HS-5 (cell line): ENCODE results near the gene CEP72.
"Not testable (repeated sequence)": the region's sequence is repeated elsewhere in the genome, so short reads cannot be mapped to it uniquely, and the experiment has no call there.

Source experiments
- DNase-seq: peaks from one replicate; pipeline ENCODE4 v3.0.0-alpha.2; 2012; ENCODE audit warnings: low read depth

The CEP72 gene

GRCh38 chr5:617896-618295 is 5.8 kb downstream of the CEP72 start:
- DNase-seq, result no peak

GRCh38 chr5:618450-618849 is 6.3 kb downstream of the CEP72 start:
- DNase-seq, result no peak

DNA sequence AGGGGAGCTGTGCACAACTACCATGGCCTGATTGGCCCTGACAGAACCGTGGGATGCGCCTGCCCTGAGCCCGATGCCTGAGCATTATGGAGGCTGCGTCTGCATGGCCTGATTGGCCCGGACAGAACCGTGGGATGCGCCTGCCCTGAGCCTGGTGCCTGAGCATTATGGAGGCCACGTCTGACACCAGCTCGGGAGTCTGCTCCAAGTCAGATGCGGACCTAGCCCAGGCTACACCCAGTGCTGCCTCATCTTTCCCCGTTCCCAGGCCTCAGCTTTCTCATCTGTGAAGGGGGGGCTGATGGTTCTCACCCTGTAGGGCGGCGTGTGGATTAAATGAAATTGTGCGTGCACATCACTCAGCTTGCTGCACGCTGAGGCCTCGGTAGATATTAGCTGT is 7.3 kb downstream of the CEP72 start:
- no peak for DNase-seq

- no peak for DNase-seq
These were observed 8.0 kb downstream of the CEP72 start for GRCh38 chr5:620152-620551.

- DNase-seq, result no peak
These were observed 8.5 kb downstream of the CEP72 start for GRCh38 chr5:620586-621180.

- no peak for DNase-seq
These were observed 9.2 kb downstream of the CEP72 start for GRCh38 chr5:621341-621761.

- no peak for DNase-seq
These were observed 10.2 kb downstream of the CEP72 start for GRCh38 chr5:622359-622758.

- no peak for DNase-seq
These were observed 10.9 kb downstream of the CEP72 start for GRCh38 chr5:622946-623522.

GRCh38 chr5:623531-623930 is 11.4 kb downstream of the CEP72 start:
- DNase-seq, result no peak

DNA sequence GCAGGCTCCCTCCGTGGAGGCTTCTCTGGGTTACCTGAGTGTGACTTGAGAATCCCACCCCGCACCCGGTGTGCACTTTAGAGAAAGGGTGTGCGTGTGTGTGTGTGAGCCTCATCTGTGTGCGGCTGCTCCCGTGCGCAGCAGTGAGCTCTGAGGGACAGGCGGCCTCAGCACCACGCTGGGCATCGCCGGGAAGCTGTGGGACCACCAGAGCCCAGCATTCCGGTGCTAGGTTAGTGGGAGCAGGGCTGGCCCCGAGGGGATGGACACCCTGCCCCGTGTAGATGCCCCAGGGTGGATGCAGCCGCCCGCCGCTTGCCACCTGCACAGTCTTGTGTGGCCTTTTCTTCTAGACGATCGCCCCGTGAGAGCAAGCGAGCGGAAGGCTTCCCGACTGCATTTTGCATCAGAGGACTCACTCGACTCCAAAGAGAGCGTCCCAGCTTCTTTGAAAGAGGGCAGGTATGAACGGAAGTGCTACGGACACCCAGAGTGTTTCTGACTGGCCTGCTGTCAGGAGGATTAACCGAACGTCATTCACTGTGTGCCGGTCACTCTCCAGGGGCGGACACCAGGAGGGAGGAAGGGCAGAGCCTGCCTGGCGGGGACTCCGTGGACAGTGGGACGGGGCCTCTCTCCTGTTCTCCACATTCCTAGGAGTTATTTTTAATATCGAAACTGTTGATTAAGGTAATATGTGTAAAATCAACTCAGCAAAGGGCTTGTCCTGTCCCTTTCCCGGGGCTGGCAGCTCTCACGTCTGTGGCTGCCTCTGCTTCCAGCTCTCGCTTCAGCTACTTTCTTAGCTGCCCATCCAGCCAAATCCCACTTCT is 12.2 kb downstream of the CEP72 start:
- DNase-seq, result no peak

GRCh38 chr5:624951-625230 is 12.8 kb downstream of the CEP72 start:
- no peak for DNase-seq

- no peak for DNase-seq
These were observed 13.4 kb downstream of the CEP72 start for GRCh38 chr5:625516-625915.

DNA sequence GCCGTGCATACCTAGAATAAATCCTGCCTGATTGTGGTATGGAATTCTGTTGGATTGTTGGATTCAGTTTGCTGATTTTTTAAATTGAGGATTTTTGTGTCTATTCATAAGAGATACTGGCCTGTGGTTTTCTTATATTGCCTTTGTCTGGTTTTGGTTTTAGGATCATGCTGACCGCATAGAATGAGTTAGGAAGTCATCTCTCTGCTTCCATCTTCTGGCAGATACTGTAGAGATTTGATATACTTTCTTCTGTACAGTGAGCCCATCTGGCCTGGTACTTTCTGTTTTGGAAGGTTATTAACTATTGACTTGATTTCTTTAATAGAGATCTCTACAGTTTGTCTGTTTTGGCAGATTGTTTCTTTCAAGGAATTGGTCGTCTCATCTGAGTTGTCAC is 14.7 kb downstream of the CEP72 start:
- DNase-seq, result no peak

GRCh38 chr5:627840-628239 is 15.7 kb downstream of the CEP72 start:
- DNase-seq, result no peak

DNA sequence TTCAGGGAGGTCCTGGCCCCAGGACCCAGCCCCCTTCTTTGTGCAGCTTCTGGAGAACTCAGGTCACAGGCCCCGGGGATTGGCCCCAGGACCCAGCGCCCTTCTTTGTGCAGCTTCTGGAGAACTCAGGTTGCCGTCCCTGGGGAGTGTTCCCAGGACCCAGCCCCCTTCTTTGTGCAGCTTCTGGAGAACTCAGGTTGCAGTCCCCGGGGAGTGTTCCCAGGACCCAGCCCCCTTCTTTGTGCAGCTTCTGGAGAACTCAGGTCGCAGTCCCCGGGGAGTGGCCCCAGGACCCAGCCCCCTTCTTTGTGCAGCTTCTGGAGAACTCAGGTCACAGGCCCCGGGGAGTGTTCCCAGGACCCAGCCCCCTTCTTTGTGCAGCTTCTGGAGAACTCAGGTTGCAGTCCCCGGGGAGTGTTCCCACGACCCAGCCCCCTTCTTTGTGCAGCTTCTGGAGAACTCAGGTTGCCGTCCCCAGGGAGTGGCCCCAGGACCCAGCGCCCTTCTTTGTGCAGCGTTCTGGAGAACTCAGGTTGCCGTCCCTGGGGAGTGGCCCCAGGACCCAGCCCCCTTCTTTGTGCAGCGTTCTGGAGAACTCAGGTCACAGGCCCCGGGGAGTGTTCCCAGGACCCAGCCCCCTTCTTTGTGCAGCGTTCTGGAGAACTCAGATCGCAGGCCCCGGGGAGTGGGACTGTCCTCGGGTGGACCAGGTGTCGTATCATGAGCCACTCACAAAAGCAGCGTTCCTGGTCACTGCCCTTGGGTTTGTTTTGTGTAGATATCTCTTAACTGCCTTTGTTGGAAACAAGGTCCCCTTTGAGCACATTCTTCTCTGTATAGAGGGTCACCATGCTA is 16.4 kb downstream of the CEP72 start:
- DNase-seq, result not testable (repeated sequence)

GRCh38 chr5:633501-633955 is 21.4 kb downstream of the CEP72 start:
- no peak for DNase-seq

- no peak for DNase-seq
These were observed 22.1 kb downstream of the CEP72 start for GRCh38 chr5:634191-634590.

DNA sequence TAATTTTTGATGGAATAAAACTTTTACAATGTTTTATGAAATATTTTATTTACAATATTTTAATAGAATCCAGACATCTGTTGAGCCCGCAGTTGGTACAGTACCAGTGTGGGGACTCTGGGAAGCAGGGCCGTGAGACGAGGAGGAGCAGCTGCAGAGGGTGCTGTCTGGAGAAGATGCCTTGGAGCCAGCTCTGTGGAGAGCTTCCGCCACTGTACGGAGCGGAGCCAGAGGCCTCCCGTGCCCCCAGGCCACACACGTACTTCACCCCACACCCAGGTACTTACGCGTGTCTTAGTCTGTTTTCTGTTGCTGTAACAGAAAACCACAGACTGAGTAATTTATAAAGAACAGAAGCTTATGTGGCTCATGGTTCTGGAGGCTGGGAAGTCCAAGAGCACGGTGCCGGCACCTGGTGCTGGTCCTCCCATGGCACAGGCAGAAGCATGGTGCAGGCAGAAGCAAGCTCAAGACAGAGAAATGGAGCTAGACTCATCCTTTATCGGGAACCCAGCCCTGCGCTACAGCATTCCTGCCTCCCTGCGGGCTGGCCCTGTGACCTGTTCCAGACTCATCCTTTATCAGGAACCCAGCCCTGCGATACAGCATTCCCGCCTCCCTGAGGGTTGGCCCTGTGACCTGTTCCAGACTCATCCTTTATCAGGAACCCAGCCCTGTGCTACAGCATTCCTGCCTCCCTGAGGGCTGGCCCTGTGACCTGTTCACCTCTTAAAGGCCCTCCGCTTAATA is 23.3 kb downstream of the CEP72 start:
- no peak for DNase-seq

GRCh38 chr5:636951-637350 is 24.8 kb downstream of the CEP72 start:
- DNase-seq, result no peak

DNA sequence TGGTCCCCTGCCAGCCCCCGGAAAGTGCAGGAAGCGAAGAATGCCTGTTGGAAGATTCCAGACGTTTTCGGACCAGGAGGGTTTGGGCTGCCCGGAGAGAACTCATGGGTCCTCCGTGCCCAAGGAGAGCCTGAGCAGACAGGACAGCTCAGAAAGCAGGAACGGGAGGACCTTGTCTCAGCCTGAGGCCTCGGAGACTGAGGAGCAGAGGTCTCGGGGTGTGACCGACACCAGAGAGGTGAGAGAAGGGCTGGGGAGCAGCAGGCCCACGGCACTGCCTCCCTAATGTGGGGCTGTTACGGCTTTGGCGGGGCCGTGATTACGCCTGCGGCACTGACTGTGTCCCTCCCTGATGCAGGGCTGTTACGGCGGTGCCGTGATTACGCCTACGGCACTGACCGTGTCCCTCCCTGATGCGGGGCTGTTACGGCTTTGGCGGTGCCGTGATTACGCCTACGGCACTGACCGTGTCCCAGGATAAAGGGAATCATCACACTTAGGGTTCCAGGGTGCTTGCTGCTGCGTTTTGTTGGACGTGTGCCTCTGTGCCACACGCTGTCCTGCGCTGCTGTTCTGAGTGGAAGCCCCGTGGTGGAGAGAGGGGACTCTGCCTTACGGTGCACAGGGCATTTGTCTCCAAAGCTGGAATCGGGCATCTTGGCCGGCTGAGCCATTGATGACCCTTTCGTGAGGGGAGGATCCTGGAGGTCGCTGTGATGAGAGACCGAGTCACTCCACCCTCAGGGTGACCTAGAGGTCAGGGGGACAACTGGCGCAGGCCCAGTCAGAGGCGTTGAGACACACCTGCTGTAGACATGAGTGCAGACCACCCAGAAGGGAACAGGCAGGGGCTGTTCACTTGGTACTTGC is 25.7 kb downstream of the CEP72 start:
- DNase-seq, result no peak
